ENCODE data around the gene ACSL5. TPM values are rescaled to one million over a fixed set of nuclear protein-coding genes. Genes with fewer than 3 reads are reported as not detected.

The ACSL5 gene
- total and polyA plus RNA-seq, 2 donors (not counting 3 experiments of a cell fraction or from before 2014, with no cell fraction given) = 1.5 to 2.1 TPM

DNA sequence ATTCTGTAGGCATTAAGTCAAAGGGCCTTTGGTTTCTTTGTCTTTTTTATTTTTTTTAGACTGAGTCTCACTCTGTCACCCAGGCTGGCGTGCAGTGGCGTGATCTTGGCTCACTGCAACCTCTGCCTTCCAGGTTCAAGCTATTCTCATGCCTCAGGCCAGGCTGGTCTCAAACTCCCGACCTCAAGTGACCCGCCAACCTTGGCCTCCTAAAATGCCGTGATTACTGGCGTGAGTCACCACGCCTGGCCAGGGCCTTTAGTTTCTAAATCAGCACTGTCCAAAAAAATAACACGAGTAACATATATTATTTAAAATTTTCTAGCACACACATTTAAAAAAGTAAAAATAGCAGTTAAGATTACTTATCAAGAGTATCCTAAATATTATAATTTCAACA lies 11.1 kb upstream of the ACSL5 start:
- no peaks in the 10 kb centered on the region for H3K36me3 ChIP-seq (ENCODE audit: control insufficient read depth in 2 of 2, extremely low read depth in 1 of 2, insufficient read depth in 2 of 2, low read length in 2 of 2)
- H3K27ac ChIP-seq (ENCODE audit: insufficient read depth, low read depth, low read length) = peak overlapping the region; percentile 56
- dilution Hi-C loops (cut with MboI; ENCODE audit: extremely low pct_ligation_motif_present, low sequenced_read_pairs) = no loop called here
- H3K9me1 ChIP-seq (replicated peaks; ENCODE audit: control insufficient read depth, extremely low read depth, insufficient read depth, low read length) = no peaks in the 10 kb centered on the region
- no peak overlapping the region for H3K9ac ChIP-seq (replicated peaks; ENCODE audit: extremely low read depth, insufficient read depth, low read length)
- ChIA-PET CTCF (interaction anchor here (0.7 to 4.3 kb wide), 7 partner anchors 9 to 72 kb away, joined by 3 to 35 read pairs (median 4); no protein-coding TSS in a partner anchor), POLR2A (no interaction called here)
- peak overlapping the region; percentile 47 for H2AFZ ChIP-seq (ENCODE audit: low read depth, low read length)
- FAIRE-seq (peak; percentile 71), DNase-seq (ENCODE audit: low read depth, low spot score) (peak; percentile 66)
- H3K79me2 ChIP-seq (ENCODE audit: control insufficient read depth, insufficient read depth, low read length) = no peaks in the 10 kb centered on the region
- peaks cover 28% of the 10 kb centered on the region for H3K4me1 ChIP-seq (ENCODE audit: control insufficient read depth, extremely low read depth, insufficient read depth, low read length)
- H3K4me2 ChIP-seq (ENCODE audit: insufficient read depth, low read length) = peak overlapping the region; percentile 37
- TF ChIP-seq MAX (IDR thresholded peaks at IDR 0.05; ENCODE audit: insufficient read depth, insufficient read length) (no peak), FOS (IDR thresholded peaks at IDR 0.05; ENCODE audit: borderline replicate concordance, insufficient read depth, low read length) (peak; percentile 80), EZH2 (IDR thresholded peaks at IDR 0.05; ENCODE audit: borderline replicate concordance, low read depth, low read length, severe bottlenecking) (no peak), POLR2A (IDR thresholded peaks at IDR 0.05; ENCODE audit: low read depth, low read length) (no peak), GATA2 (IDR thresholded peaks at IDR 0.05; ENCODE audit: insufficient read depth, insufficient read length, low read depth, low read length) (peak; percentile 9), POLR2AphosphoS5 (IDR thresholded peaks at IDR 0.05; ENCODE audit: insufficient read depth, low read depth, low read length) (no peak), MYC (IDR thresholded peaks at IDR 0.05; ENCODE audit: low read depth, low read length) (no peak), JUN (IDR thresholded peaks at IDR 0.05; ENCODE audit: borderline replicate concordance, insufficient read depth, insufficient read length, low read depth) (peak; percentile 30)
- H3K27me3 ChIP-seq (ENCODE audit: control insufficient read depth in 2 of 2, insufficient read depth in 2 of 2, low read length in 2 of 2) = no peaks in the 10 kb centered on the region
- BruUV-seq (replicated peaks) = no TSS peak
- no peak overlapping the region for H3K4me3 ChIP-seq (replicated peaks in 1 of 3; ENCODE audit: insufficient read depth in 1 of 3, low read depth in 1 of 3, low read length in 3 of 3)
- no peaks in the 10 kb centered on the region for H3K9me3 ChIP-seq (replicated peaks; ENCODE audit: control insufficient read depth, insufficient read depth, low read length)
- intact Hi-C loops (cut with micrococcal nuclease) = loop anchor here (1.0 to 2.0 kb wide), 5 partner anchors 13 to 83 kb away; partner anchors contain the start of gene ZDHHC6
- H4K20me1 ChIP-seq (replicated peaks; ENCODE audit: control insufficient read depth, extremely low read depth, insufficient read depth, low read length) = no peaks in the 10 kb centered on the region

All from endothelial cell of umbilical vein (primary cell).